Neural cell (in vitro differentiated cells): ENCODE data around the gene TM2D3. TPM values are rescaled to one million over a fixed set of nuclear protein-coding genes. Genes with fewer than 3 reads are reported as not detected.

Source experiments
- H2AFZ ChIP-seq: fragments of 200-600, 300-800 bp; sonication (generic), shearing (Covaris generic); 2 replicates; pipeline ENCODE4 v1.6.0; 2014; ENCODE audit warnings: low read depth, mild to moderate bottlenecking, antibody characterized with exemption, low read length, moderate library complexity
- H3F3A ChIP-seq: fragments of 200-600 bp; shearing (Covaris generic); 2 replicates; pipeline ENCODE4 v1.6.1; 2016; ENCODE audit warnings: mild to moderate bottlenecking, moderate library complexity, mixed read lengths, antibody characterized with exemption, low read length; ENCODE audit not compliant: insufficient read depth, poor library complexity, severe bottlenecking
- H3K27ac ChIP-seq: fragments of 200-600, 300-800 bp; sonication (generic), shearing (Covaris generic); 2 replicates; pipeline ENCODE4 v1.5.1; 2014; ENCODE audit warnings: mild to moderate bottlenecking, low read length, moderate library complexity
- H3K27me3 ChIP-seq: fragments of 300-800, 200-600 bp; sonication (generic), shearing (Covaris generic); 2 replicates; pipeline ENCODE4 v1.6.0; 2014; ENCODE audit warnings: mild to moderate bottlenecking, low read depth, low read length, moderate library complexity; ENCODE audit not compliant: insufficient read depth
- H3K36me3 ChIP-seq: fragments of 300-800, 200-600 bp; sonication (generic), shearing (Covaris generic); 2 replicates; pipeline ENCODE4 v1.5.1; 2014; ENCODE audit warnings: mild to moderate bottlenecking, antibody characterized with exemption, low read length, moderate library complexity; ENCODE audit not compliant: insufficient read depth
- H3K4me2 ChIP-seq: fragments of 300-800, 200-600 bp; sonication (generic), shearing (Covaris generic); 2 replicates; pipeline ENCODE4 v1.6.0; 2014; ENCODE audit warnings: mild to moderate bottlenecking, low read length
- H3K4me3 ChIP-seq: fragments of 300-800, 200-600 bp; sonication (generic), shearing (Covaris generic); 2 replicates; pipeline ENCODE4 v1.5.1; 2014; ENCODE audit warnings: mild to moderate bottlenecking, low read length, moderate library complexity
- H3K79me2 ChIP-seq: fragments of 200-600 bp; shearing (Covaris generic); replicated peaks from 2 replicates; pipeline ENCODE4 v1.6.0; 2014; ENCODE audit warnings: mild to moderate bottlenecking, low read length, moderate library complexity; ENCODE audit not compliant: insufficient read depth
- H3K9ac ChIP-seq: fragments of 300-800, 200-600 bp; sonication (generic), shearing (Covaris generic); 2 replicates; pipeline ENCODE4 v1.6.1; 2016; ENCODE audit warnings: mild to moderate bottlenecking, low read length, mixed read lengths
- H3K9me2 ChIP-seq: fragments of 200-600 bp; shearing (Covaris generic); 2 replicates; pipeline ENCODE4 v1.6.1; 2016; ENCODE audit warnings: mild to moderate bottlenecking, low read length, mixed read lengths; ENCODE audit not compliant: insufficient read depth
- H3K9me3 ChIP-seq: fragments of 200-600, 300-800 bp; sonication (generic), shearing (Covaris generic); 2 replicates; pipeline ENCODE4 v1.6.1; 2016; ENCODE audit warnings: mild to moderate bottlenecking, mixed run types, low read length, moderate library complexity, mixed read lengths
- H4K20me1 ChIP-seq: fragments of 200-600 bp; shearing (Covaris generic); 2 replicates; pipeline ENCODE4 v1.6.1; 2016; ENCODE audit warnings: mild to moderate bottlenecking, mixed run types; ENCODE audit not compliant: insufficient read depth
- EP300 ChIP-seq: fragments of 450-650 bp; conservative IDR thresholded peaks from 2 replicates; pipeline ENCODE4 v1.6.1; 2014; ENCODE audit warnings: antibody characterized with exemption, mild to moderate bottlenecking, moderate library complexity; ENCODE audit not compliant: poor library complexity, severe bottlenecking
- EZH2 ChIP-seq: fragments of 200-600, 300-800 bp; shearing (Covaris generic), sonication (generic); IDR thresholded peaks from 2 replicates; pipeline ENCODE4 v1.6.1; 2014; ENCODE audit warnings: antibody characterized with exemption, low read length, borderline replicate concordance, mild to moderate bottlenecking; ENCODE audit not compliant: insufficient read depth, poor library complexity, severe bottlenecking
- MXI1 ChIP-seq: fragments of 450-650 bp; conservative IDR thresholded peaks from 2 replicates; pipeline ENCODE4 v1.6.1; 2014; ENCODE audit warnings: antibody characterized with exemption, mild to moderate bottlenecking; ENCODE audit not compliant: poor library complexity, severe bottlenecking
- POLR2AphosphoS5 ChIP-seq: IDR thresholded peaks from 2 replicates; pipeline ENCODE4 v1.6.1; 2012
- RAD21 ChIP-seq: fragments of 450-650 bp; conservative IDR thresholded peaks from 2 replicates; pipeline ENCODE4 v1.6.1; 2014; ENCODE audit warnings: antibody characterized with exemption, mild to moderate bottlenecking, moderate library complexity
- REST ChIP-seq: IDR thresholded peaks from 2 replicates; pipeline ENCODE4 v1.6.1; 2012; ENCODE audit warnings: borderline replicate concordance
- SMC3 ChIP-seq: fragments of 450-650 bp; conservative IDR thresholded peaks from 2 replicates; pipeline ENCODE4 v1.6.1; 2014; ENCODE audit warnings: antibody characterized with exemption, mild to moderate bottlenecking, moderate library complexity; ENCODE audit not compliant: poor library complexity
- TAF1 ChIP-seq: IDR thresholded peaks from 2 replicates; pipeline ENCODE4 v1.6.1; 2012; ENCODE audit warnings: low read depth
- polyA plus RNA-seq: library from polyadenylated mRNA; depleted of rRNA; stranded (reverse); fragments of >200 nt; gene quantifications from 2 replicates; pipeline ENCODE4 v1.2.3, GENCODE V29; 2014
- TF ChIP-seq, protein P1 (sequence below): fragments of 450-650 bp; IDR thresholded peaks from 2 replicates; pipeline ENCODE4 v1.5.1; 2014; ENCODE audit warnings: antibody characterized with exemption, mild to moderate bottlenecking, moderate library complexity; ENCODE audit not compliant: poor library complexity, severe bottlenecking

Gene TM2D3
- polyA plus RNA-seq, 1 donor from 2014 or later: 343 TPM

- Histone ChIP-seq H3K79me2 (no peaks in the 10 kb centered on the region), H3K4me2 (no peak overlapping the region), H3K9ac (no peak overlapping the region), H3K4me3 (no peak overlapping the region), H3K27me3 (no peaks in the 10 kb centered on the region), H3K27ac (no peak overlapping the region), H3F3A (no peaks in the 10 kb centered on the region), H3K9me3 (no peaks in the 10 kb centered on the region), H4K20me1 (no peaks in the 10 kb centered on the region), H2AFZ (no peak overlapping the region), H3K36me3 (no peaks in the 10 kb centered on the region), H3K9me2 (no peaks in the 10 kb centered on the region)
- TF ChIP-seq EZH2 (no peak), SMC3 (no peak)
Measured at GRCh38 chr15:101609742-101610610, 42.2 kb downstream of the TM2D3 start.

DNA sequence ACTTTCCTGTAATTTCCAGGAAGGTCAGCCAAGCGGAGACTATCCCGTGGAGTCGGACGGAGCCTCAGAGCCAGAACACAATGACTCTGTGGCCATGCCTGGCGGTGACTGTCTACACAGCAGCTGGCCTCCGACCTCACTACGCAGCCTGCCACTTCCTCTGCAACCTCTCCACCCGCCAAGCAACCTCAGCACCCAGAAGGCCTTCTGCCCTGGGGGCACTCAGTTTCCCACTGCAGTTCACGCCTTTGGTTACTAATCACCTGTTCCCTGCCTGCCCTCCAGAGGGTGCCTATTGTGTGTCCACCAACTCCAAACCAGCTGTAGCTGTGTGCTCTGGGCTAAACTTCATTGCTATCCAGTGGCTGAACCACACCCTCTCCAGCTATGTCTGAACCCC is 44.0 kb downstream of the TM2D3 start:
- no peak overlapping the region for H3K27ac ChIP-seq
- H3K9me3 ChIP-seq: no peaks in the 10 kb centered on the region
- no peaks in the 10 kb centered on the region for H4K20me1 ChIP-seq

More for the DNA sequence above, 44.0 kb downstream of the TM2D3 start:
- Histone ChIP-seq H3K9ac (no peak overlapping the region), H3K79me2 (no peaks in the 10 kb centered on the region), H3F3A (no peaks in the 10 kb centered on the region), H3K4me2 (no peak overlapping the region), H3K9me2 (no peaks in the 10 kb centered on the region), H3K27me3 (no peaks in the 10 kb centered on the region), H2AFZ (no peak overlapping the region), H3K4me3 (no peak overlapping the region), H3K36me3 (no peaks in the 10 kb centered on the region)
- TF ChIP-seq SMC3 (no peak), EZH2 (no peak), TAF1 (no peak), RAD21 (no peak), REST (no peak), POLR2AphosphoS5 (no peak), MXI1 (no peak), EP300 (no peak)
- TF ChIP-seq, protein P1, sequence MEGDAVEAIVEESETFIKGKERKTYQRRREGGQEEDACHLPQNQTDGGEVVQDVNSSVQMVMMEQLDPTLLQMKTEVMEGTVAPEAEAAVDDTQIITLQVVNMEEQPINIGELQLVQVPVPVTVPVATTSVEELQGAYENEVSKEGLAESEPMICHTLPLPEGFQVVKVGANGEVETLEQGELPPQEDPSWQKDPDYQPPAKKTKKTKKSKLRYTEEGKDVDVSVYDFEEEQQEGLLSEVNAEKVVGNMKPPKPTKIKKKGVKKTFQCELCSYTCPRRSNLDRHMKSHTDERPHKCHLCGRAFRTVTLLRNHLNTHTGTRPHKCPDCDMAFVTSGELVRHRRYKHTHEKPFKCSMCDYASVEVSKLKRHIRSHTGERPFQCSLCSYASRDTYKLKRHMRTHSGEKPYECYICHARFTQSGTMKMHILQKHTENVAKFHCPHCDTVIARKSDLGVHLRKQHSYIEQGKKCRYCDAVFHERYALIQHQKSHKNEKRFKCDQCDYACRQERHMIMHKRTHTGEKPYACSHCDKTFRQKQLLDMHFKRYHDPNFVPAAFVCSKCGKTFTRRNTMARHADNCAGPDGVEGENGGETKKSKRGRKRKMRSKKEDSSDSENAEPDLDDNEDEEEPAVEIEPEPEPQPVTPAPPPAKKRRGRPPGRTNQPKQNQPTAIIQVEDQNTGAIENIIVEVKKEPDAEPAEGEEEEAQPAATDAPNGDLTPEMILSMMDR: no peak
